ENCODE data around the gene OR1J2.

Gene OR1J2, protein sequence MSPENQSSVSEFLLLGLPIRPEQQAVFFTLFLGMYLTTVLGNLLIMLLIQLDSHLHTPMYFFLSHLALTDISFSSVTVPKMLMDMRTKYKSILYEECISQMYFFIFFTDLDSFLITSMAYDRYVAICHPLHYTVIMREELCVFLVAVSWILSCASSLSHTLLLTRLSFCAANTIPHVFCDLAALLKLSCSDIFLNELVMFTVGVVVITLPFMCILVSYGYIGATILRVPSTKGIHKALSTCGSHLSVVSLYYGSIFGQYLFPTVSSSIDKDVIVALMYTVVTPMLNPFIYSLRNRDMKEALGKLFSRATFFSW

DNA sequence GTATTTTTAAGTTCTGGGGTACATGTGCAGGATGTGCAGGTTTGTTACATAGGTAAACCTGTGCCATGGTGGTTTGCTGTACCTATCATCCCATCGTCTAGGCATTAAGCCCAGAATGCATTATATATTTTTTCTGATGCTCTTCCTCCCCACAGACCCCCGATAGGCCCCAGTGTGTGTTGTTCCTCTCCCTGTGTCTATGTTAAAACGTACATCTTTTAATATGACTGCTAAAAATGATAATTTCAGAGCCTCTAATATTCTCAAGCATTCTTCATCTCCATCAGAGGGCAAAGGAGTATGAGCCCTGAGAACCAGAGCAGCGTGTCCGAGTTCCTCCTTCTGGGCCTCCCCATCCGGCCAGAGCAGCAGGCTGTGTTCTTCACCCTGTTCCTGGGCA is at the start of gene OR1J2:
OR1J2 (plus strand) TSS at position 301 of the 400 bp plus-strand sequence; CDS start at position 301, 0 bp downstream.
- no peak for DNase-seq
- no peaks in the 10 kb centered on the region for H3K4me1 Mint-ChIP-seq
- no peak for ATAC-seq
- no peaks in the 10 kb centered on the region for H3K9me3 Mint-ChIP-seq
- peaks cover 23% of the 10 kb centered on the region for H3K27me3 Mint-ChIP-seq
- H3K36me3 Mint-ChIP-seq (ENCODE audit: low read depth) = no peaks in the 10 kb centered on the region
- H3K4me3 Mint-ChIP-seq = no peak within 1 kb of the TSS
- no peak within 1 kb of the TSS for H3K27ac Mint-ChIP-seq

DNA sequence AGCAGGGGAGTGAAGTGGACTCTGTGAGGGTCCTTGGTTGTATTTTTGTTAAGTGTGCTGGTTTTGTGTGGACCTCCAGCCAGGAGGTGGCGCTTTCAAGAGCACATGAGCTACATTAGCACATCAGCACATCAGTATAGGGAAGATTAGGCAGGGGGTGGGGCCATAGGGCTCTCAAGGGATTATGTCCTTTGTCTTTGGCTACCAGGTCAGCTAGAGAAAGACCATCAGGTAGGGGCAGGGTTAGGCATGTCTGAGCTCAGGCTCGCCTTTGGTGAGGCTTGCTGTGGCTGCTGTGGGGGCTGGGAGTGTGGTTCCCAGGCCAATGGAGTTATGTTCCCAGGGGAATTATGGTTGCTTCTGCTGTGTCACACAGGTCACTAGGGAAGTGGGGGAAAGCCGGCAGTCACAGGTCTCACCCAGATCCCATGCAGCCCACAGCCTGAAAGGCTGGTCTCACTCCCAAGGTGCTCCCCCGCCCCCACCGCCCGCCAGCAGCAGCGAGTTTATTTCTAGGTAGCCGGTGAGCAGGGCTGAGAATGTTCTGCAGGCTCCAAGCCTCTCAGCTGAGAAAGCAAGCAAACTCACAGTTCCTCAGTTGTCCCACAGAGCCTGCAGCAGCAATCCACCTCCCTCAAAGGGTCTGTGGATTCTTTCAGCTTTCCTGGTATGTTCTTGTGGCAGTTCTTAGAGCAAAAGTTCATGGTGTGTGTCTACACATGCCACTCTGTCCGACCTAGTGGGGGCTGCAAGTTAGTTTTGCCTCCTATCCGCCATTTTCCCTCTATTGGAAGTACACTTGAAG is 46.6 kb upstream of the OR1J2 start:
- Mint-ChIP-seq H3K27me3 (peaks cover 29% of the 10 kb centered on the region), H3K36me3 (ENCODE audit: low read depth) (no peaks in the 10 kb centered on the region), H3K4me3 (peak overlapping the region; percentile 82), H3K27ac (peak overlapping the region; percentile 74), H3K4me1 (peaks cover 8% of the 10 kb centered on the region), H3K9me3 (no peaks in the 10 kb centered on the region)
- DNase-seq (peak; percentile 20), ATAC-seq (peak; percentile 43)

DNA sequence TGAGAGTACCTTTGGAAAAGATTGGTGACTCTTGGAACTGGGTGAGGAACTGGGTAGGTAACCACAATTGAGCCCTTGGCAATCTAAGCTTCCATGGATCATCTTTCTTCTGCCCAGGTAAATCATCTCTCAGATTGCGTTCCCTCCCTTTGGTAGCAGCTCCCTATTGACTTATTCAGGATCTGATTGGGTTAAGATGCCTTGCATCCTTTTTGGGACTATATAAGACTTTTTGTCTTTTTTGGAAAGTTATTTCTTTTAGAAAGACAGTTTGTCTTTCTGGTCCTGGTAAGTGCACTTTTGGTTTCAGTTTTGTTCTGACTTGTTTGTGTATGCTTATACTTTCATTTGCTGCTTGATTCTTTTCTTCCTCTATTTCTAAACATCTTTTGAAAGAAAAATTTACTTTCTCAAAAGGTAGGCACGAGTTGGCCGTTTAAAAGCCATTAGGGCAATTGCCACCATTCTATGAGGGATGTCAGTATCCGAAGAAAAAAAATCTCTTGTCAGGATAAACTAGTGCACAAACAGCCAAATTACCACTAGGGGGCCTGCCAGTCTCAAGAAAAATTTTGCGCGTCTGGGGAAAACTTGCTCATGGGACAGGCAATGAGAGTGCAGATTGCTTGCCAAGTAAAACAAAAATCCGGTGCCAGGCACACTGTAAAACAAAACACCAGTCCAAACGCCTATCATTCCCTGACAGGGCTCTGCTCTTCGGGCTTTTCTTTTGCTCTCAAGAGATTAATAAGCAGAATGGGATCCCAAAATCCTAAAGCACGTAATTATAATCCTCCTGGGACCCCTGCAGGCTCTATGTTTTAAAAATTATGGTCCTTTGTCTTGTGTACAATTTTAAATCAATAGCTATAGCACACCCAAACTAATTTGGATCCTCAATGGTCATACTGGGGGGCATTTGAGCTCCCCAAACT is 45.7 kb upstream of the OR1J2 start:
- Mint-ChIP-seq H3K36me3 (ENCODE audit: low read depth) (no peaks in the 10 kb centered on the region), H3K4me3 (peak overlapping the region; percentile 82), H3K27ac (peak overlapping the region; percentile 74), H3K9me3 (no peaks in the 10 kb centered on the region), H3K4me1 (peaks cover 8% of the 10 kb centered on the region), H3K27me3 (peaks cover 29% of the 10 kb centered on the region)
- peak; percentile 62 for DNase-seq
- ATAC-seq = peak; percentile 46

DNA sequence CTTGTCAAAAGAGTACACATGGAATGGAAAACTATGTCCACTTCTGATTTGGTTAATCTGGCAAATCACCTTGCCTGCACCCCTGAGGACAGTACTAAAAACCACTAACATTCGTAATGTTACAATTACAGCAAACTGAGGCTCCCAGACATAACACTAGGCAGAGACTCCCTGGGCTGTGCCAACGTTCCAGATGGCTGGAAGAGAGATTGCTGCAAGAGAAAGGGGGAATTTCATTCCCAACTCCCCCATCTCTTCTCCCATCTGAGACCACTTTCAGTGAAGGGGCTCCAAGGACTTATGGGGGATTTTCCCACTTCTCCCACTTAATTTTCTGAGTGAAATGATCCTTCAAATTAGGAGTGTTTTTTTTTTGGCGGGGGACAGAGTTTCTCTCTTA is 44.1 kb upstream of the OR1J2 start:
- Mint-ChIP-seq H3K27me3 (peaks cover 16% of the 10 kb centered on the region), H3K27ac (no peak overlapping the region), H3K36me3 (ENCODE audit: low read depth) (no peaks in the 10 kb centered on the region), H3K4me3 (no peak overlapping the region), H3K4me1 (peaks cover 8% of the 10 kb centered on the region), H3K9me3 (no peaks in the 10 kb centered on the region)
- DNase-seq (no peak), ATAC-seq (no peak)

DNA sequence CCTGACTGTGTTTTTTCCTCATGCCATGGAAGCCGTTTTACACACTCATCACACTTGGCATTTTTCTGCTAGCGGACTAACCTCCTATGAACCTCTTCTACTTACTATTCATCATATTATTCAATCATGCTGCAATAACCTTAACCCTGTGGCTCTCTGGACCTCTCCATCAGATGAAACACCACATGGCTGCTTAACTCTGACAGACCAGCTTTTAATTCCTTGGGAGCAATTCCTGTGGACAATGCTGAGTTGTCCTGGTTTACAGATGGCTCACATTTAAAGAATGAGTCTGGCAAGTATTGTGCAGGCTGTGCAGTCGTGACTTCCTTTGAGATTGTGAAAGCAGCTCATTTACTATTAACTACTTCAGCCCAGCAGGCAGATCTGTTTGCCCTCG is 41.9 kb upstream of the OR1J2 start:
- no peak for ATAC-seq
- Mint-ChIP-seq H3K27ac (no peak overlapping the region), H3K4me3 (no peak overlapping the region), H3K9me3 (no peaks in the 10 kb centered on the region), H3K27me3 (no peaks in the 10 kb centered on the region), H3K4me1 (peaks cover 8% of the 10 kb centered on the region), H3K36me3 (ENCODE audit: low read depth) (no peaks in the 10 kb centered on the region)
- no peak for DNase-seq

DNA sequence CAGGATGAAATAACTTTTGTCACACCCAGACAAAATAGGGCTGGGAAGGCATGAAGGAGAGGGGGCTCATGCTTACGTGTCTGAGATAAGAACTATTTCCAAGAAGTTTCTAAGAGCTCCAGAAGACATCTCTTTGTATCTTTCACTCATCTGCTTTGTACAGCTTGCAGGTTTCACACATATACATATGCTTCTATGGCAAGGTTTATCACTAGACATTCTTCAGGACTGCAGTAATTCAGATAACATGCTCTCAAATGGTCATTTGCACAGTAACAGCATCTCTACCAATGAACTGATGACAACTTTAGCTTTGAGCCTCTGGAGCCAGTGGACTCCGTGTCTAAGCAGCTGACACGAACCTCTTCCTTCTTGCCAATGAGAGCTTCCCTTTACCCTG is 36.0 kb upstream of the OR1J2 start:
- H3K27me3 Mint-ChIP-seq = peaks cover 21% of the 10 kb centered on the region
- no peak overlapping the region for H3K27ac Mint-ChIP-seq
- H3K36me3 Mint-ChIP-seq (ENCODE audit: low read depth) = no peaks in the 10 kb centered on the region
- H3K9me3 Mint-ChIP-seq = no peaks in the 10 kb centered on the region
- DNase-seq = no peak
- no peak for ATAC-seq
- H3K4me3 Mint-ChIP-seq = no peak overlapping the region
- no peaks in the 10 kb centered on the region for H3K4me1 Mint-ChIP-seq

DNA sequence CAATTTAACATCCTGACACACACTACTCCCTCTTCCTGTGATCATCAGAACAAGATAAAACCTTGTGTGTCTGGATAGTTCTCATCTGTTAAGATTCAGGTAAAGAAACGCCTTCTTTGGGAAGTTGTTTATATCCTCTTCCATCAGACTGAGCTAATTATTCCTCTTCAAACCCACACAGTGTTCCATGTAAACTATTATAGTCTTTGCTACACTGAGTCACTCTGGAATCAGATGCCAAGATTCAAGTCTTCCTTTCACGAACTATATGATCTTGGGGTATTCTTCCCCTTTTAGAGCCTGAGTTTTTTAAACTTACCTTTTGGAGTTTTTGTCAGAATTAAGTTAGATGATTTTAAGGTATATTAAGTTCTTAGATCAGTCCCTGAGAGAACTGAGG is 34.9 kb upstream of the OR1J2 start:
- Mint-ChIP-seq H3K4me3 (no peak overlapping the region), H3K4me1 (no peaks in the 10 kb centered on the region), H3K27ac (no peak overlapping the region), H3K9me3 (no peaks in the 10 kb centered on the region), H3K36me3 (ENCODE audit: low read depth) (no peaks in the 10 kb centered on the region), H3K27me3 (peaks cover 26% of the 10 kb centered on the region)
- DNase-seq (no peak), ATAC-seq (no peak)

DNA sequence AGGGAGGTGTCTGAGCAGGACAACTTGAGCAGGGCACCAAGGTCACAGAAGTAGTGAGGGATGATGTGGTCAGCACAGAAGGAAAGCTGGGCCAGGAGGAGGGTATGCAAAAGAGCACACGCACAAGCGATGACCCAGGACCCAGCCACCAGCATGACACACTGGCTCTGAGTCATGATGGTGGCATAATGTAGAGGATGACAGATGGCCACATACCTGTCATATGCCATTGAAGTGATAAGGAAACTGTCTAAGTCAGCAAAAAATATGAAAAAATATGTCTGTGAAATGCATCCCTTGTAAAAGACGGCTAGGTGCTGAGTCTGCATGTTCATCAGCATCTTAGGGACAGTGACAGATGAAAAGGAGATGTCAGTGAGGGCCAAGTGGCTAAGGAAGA is 33.3 kb upstream of the OR1J2 start:
- Mint-ChIP-seq H3K27me3 (peaks cover 31% of the 10 kb centered on the region), H3K9me3 (no peaks in the 10 kb centered on the region), H3K4me3 (no peak overlapping the region), H3K4me1 (no peaks in the 10 kb centered on the region), H3K27ac (no peak overlapping the region), H3K36me3 (ENCODE audit: low read depth) (no peaks in the 10 kb centered on the region)
- peak; percentile 88 for ATAC-seq
- DNase-seq = no peak

DNA sequence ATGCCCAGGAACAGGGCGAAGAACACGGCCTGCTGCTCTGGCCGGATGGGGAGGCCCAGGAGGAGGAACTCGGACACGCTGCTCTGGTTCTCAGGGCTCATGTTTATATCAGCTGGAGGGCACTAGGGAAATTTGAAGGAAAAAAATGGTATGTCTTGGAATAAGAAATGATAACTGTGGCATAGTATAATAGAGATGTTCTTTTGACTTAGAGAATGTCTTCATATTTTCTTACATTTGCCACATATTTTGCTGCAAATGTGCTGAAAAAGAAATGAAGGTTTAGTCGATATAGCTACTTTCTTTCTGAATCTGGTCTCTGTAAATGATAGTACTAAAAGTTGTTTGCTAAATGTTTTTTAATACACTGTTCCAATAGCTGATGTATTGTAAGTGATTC is 32.8 kb upstream of the OR1J2 start, which contains the start of gene OR1J1:
OR1J1 (minus strand) TSS at position 101 of the 400 bp plus-strand sequence; CDS start at position 101, 0 bp downstream.
- H3K4me1 Mint-ChIP-seq = no peaks in the 10 kb centered on the region
- no peak for ATAC-seq
- H3K27me3 Mint-ChIP-seq = peaks cover 31% of the 10 kb centered on the region

DNA sequence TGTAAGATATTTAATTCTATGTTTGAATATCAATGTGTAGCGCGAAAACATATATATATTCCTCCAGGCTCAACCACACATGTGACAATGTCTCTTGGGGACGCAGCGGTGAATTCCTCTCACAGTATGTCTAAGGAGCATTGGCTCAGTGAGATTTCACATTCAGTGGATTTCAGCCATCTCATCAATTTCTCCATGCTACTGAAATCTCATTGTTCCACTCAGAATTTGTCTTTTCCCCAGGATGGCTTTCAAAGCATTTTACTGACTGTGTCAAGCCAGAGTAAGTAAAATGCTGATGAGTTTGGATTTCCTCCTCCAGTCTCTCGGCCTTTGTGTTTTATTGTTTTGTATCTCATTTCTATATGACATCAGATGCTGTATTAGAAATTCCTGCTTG is 31.5 kb upstream of the OR1J2 start:
- no peaks in the 10 kb centered on the region for H3K4me1 Mint-ChIP-seq
- no peaks in the 10 kb centered on the region for H3K9me3 Mint-ChIP-seq
- H3K4me3 Mint-ChIP-seq = no peak overlapping the region
- no peak for DNase-seq
- no peak overlapping the region for H3K27ac Mint-ChIP-seq
- H3K27me3 Mint-ChIP-seq = peaks cover 31% of the 10 kb centered on the region
- no peak for ATAC-seq
- H3K36me3 Mint-ChIP-seq (ENCODE audit: low read depth) = no peaks in the 10 kb centered on the region

More for the DNA sequence above, 32.8 kb upstream of the OR1J2 start, which contains the start of gene OR1J1:
- Mint-ChIP-seq H3K27ac (no peak within 1 kb of the TSS), H3K9me3 (no peaks in the 10 kb centered on the region), H3K4me3 (no peak within 1 kb of the TSS), H3K36me3 (ENCODE audit: low read depth) (no peaks in the 10 kb centered on the region)
- no peak for DNase-seq

DNA sequence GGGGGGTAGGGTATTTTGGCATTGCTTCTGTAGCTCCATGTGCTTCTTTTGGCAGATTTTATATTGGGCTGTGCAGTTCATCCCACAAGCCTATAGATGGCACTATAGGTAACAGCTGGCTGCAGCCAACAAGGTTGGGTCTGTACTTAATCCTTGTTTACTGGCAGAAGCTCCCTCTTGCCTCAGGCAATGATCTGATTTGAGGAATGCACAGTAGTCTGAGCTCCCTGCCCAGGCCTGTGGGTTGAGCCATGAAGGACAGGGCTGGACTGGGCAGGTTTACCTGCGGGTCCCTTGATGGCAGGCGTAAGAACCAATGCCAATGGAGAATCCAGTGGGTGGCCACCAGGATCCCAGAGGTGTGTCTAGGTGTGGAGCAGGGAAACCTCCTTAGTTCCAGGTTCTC is 11.7 kb upstream of the OR1J2 start:
- Mint-ChIP-seq H3K27ac (no peak overlapping the region), H3K4me1 (no peaks in the 10 kb centered on the region), H3K9me3 (peaks cover 3% of the 10 kb centered on the region), H3K4me3 (no peak overlapping the region), H3K27me3 (peaks cover 12% of the 10 kb centered on the region), H3K36me3 (ENCODE audit: low read depth) (no peaks in the 10 kb centered on the region)
- DNase-seq (no peak), ATAC-seq (peak; percentile 49)

DNA sequence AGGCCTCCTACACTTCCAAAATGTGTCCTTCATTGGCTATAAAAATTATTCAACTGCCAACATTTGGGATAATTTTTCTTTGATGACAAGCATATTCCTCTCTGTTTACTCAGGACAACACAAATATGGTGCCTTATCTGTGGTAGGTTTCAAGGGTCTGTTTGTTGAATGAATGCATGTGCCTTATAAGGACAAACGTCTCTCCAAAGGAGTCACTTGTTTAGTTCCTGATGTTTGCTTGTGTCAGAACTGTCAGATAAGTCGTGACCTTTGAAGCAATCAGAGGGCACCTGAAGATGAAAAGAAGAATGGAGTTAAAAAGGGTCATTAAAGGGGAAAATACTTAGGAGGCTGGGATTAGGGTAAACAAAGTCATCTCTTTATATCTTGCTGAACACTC is 3.6 kb upstream of the OR1J2 start:
- peaks cover 16% of the 10 kb centered on the region for H3K27me3 Mint-ChIP-seq
- DNase-seq (no peak), ATAC-seq (no peak)
- H3K4me1 Mint-ChIP-seq = no peaks in the 10 kb centered on the region
- no peak overlapping the region for H3K27ac Mint-ChIP-seq
- H3K9me3 Mint-ChIP-seq = no peaks in the 10 kb centered on the region
- H3K4me3 Mint-ChIP-seq = no peak overlapping the region
- no peaks in the 10 kb centered on the region for H3K36me3 Mint-ChIP-seq (ENCODE audit: low read depth)

DNA sequence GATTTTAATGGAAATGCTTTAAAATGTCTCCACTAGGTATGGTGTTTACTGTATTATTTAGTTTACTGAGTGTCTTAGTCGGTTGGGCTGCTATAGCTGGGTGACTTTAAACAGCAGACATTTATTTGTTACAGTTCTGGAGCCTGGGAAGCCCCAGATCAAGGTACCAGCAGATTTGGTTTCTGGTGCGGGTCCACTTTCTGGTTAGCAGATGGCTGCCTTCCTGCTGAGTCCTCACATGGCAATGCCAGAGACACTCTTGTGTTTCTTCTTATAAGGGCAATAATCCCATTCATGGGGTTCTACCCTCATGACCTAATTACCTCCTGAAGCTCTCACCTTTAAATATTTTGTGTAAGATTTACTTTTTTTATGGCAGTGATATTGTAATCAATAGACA is 7.6 kb downstream of the OR1J2 start:
- H3K9me3 Mint-ChIP-seq = no peaks in the 10 kb centered on the region
- DNase-seq (no peak), ATAC-seq (no peak)
- H3K27ac Mint-ChIP-seq = no peak overlapping the region
- H3K27me3 Mint-ChIP-seq = peaks cover 19% of the 10 kb centered on the region
- no peak overlapping the region for H3K4me3 Mint-ChIP-seq
- no peaks in the 10 kb centered on the region for H3K36me3 Mint-ChIP-seq (ENCODE audit: low read depth)
- H3K4me1 Mint-ChIP-seq = no peaks in the 10 kb centered on the region

DNA sequence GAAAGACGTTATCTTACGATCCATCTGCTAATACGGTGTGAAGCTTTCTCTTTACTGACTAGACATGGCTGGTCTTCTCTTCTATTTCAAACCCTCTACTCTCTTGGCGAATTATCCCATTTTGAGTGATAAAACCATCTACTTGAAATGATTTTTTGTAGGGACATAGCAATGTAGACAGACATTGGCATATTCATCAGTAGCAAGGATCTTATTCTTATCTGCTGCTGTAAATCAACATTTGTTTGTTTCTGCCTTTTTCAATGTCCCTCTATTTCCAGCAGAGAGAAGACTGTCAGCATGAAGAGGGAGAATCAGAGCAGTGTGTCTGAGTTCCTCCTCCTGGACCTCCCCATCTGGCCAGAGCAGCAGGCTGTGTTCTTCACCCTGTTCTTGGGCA is 8.2 kb downstream of the OR1J2 start, which contains the start of gene OR1J4:
OR1J4 (plus strand) TSS at position 301 of the 400 bp plus-strand sequence; CDS start at position 301, 0 bp downstream.
- H3K9me3 Mint-ChIP-seq = no peaks in the 10 kb centered on the region
- H3K27ac Mint-ChIP-seq = no peak within 1 kb of the TSS
- peaks cover 21% of the 10 kb centered on the region for H3K27me3 Mint-ChIP-seq
- no peaks in the 10 kb centered on the region for H3K36me3 Mint-ChIP-seq (ENCODE audit: low read depth)
- DNase-seq = no peak
- no peaks in the 10 kb centered on the region for H3K4me1 Mint-ChIP-seq
- H3K4me3 Mint-ChIP-seq = no peak within 1 kb of the TSS
- no peak for ATAC-seq
